GM06990 (cell line): ENCODE data around the gene VIP.

Experiments
- DNase-seq: peaks from one replicate; pipeline ENCODE4 v3.0.0-alpha.2; 2011; ENCODE audit not compliant: insufficient read length; ENCODE audit errors: extremely low read depth
- H3K27me3 ChIP-seq: replicated peaks from 2 replicates; pipeline ENCODE4 v1.6.0; 2011; ENCODE audit warnings: low read length; ENCODE audit not compliant: control insufficient read depth, insufficient read depth
- H3K36me3 ChIP-seq: 2 replicates; pipeline ENCODE4 v1.5.1; 2011; ENCODE audit warnings: low read length; ENCODE audit not compliant: control insufficient read depth, insufficient read depth
- H3K4me3 ChIP-seq: replicated peaks from 2 replicates; pipeline ENCODE4 v1.5.1; 2011; ENCODE audit warnings: low read depth, mild to moderate bottlenecking, control low read depth, low read length
- CTCF ChIP-seq: IDR thresholded peaks from 2 replicates; pipeline ENCODE4 v1.5.1; 2011; ENCODE audit warnings: low read length, control low read depth, mild to moderate bottlenecking, inconsistent platforms; ENCODE audit not compliant: insufficient read depth, poor library complexity, severe bottlenecking

VIP gene

GRCh38 chr6:152769159-152769558 is 18.6 kb downstream of the VIP start:
- TF ChIP-seq CTCF: no peak
- Histone ChIP-seq H3K27me3 (no peaks in the 10 kb centered on the region; the same call in 1 of the 2 replicates), H3K4me3 (no peak overlapping the region), H3K36me3 (no peaks in the 10 kb centered on the region)
- DNase-seq: no peak

- DNase-seq: no peak
- no peak for TF ChIP-seq CTCF
- no peaks in the 10 kb centered on the region; the same call in 1 of the 2 replicates for H3K27me3 ChIP-seq
- H3K36me3 ChIP-seq: no peaks in the 10 kb centered on the region
- no peak overlapping the region for H3K4me3 ChIP-seq
These were observed 19.4 kb downstream of the VIP start for GRCh38 chr6:152769993-152770392.

GRCh38 chr6:152771061-152771687 is 20.6 kb downstream of the VIP start:
- no peaks in the 10 kb centered on the region; the same call in 1 of the 2 replicates for H3K27me3 ChIP-seq

GRCh38 chr6:152775428-152775827 is 24.8 kb downstream of the VIP start:
- H3K36me3 ChIP-seq: no peaks in the 10 kb centered on the region
- no peaks in the 10 kb centered on the region; the same call in 1 of the 2 replicates for H3K27me3 ChIP-seq
- no peak for TF ChIP-seq CTCF
- DNase-seq: no peak
- no peak overlapping the region for H3K4me3 ChIP-seq

More at GRCh38 chr6:152771061-152771687, 20.6 kb downstream of the VIP start:
- H3K4me3 ChIP-seq: no peak overlapping the region
- no peaks in the 10 kb centered on the region for H3K36me3 ChIP-seq
- no peak for DNase-seq
- no peak for TF ChIP-seq CTCF

GRCh38 chr6:152776833-152777232 is 26.2 kb downstream of the VIP start:
- no peak overlapping the region for H3K4me3 ChIP-seq
- no peak for DNase-seq
- H3K36me3 ChIP-seq: no peaks in the 10 kb centered on the region
- no peak for TF ChIP-seq CTCF
- H3K27me3 ChIP-seq: no peaks in the 10 kb centered on the region; the same call in 1 of the 2 replicates
